B cell (primary cell): Measurements from ENCODE around the gene VEGFB. TPM values are rescaled to one million over a fixed set of nuclear protein-coding genes. Genes with fewer than 3 reads are reported as not detected.

Experiments used
- ATAC-seq: fragments of 200-7000 bp; cut with Tn5 transposase; one replicate; pipeline ENCODE4 v1.10.0; 2021; ENCODE audit warnings: low read depth, mild to moderate bottlenecking, moderate number of reproducible peaks, moderate library complexity
- CTCF ChIA-PET: fragments of 350-600 bp; sonication (Branson Sonifier 250); formaldehyde crosslinking; loops from one replicate; lab custom pipeline; 2021; ENCODE audit warnings: antibody characterized with exemption, inconsistent platforms; lab: Charles Lee
- POLR2A ChIA-PET: fragments of 350-600 bp; sonication (Branson Sonifier 250); formaldehyde crosslinking; loops from one replicate; lab custom pipeline; 2021; ENCODE audit warnings: antibody characterized with exemption; lab: Charles Lee
- DNase-seq: peaks from one replicate; pipeline ENCODE4 v3.0.0; 2013
- H2AFZ ChIP-seq: 2 replicates; pipeline ENCODE4 v1.6.1; 2012; ENCODE audit warnings: mild to moderate bottlenecking, low read depth, low read length; ENCODE audit not compliant: insufficient read depth, poor library complexity, severe bottlenecking
- H3K27ac ChIP-seq, 2 donors: 1 replicate in 1 of 2; 2 replicates in 1 of 2; pipeline ENCODE4 v1.5.1; 2012 to 2013; ENCODE audit warnings: low read length in 2 of 2, mild to moderate bottlenecking in 2 of 2, moderate library complexity in 1 of 2
- H3K27me3 ChIP-seq, 4 experiments: fragments of 200-600 bp in 1 of 4; sonication (generic) in 1 of 4; replicated peaks in 1 of 4; 1 replicate in 2 of 4; 2 replicates in 2 of 4; pipeline versions ENCODE4 v1.6.1 to v1.7.0; 2013 to 2016; ENCODE audit warnings: low read length in 3 of 4, mild to moderate bottlenecking in 2 of 4, mixed read lengths in 1 of 4, moderate library complexity in 1 of 4; ENCODE audit not compliant: insufficient read depth in 4 of 4, control insufficient read depth in 3 of 4; ENCODE audit errors: control extremely low read depth in 1 of 4
- H3K36me3 ChIP-seq, 2 experiments: replicated peaks in 1 of 2; 1 replicate in 1 of 2; 2 replicates in 1 of 2; pipeline versions ENCODE4 v1.6.1 to v1.7.1; 2013; ENCODE audit warnings: low read length in 1 of 2; ENCODE audit not compliant: insufficient read depth in 2 of 2, control insufficient read depth in 1 of 2; ENCODE audit errors: control extremely low read depth in 1 of 2, extremely low read depth in 1 of 2
- H3K4me1 ChIP-seq, 2 donors: fragments of 200-600 bp in 1 of 2; sonication (generic) in 1 of 2; 1 replicate in 1 of 2; 2 replicates in 1 of 2; pipeline versions ENCODE4 v1.5.1 to v1.6.1; 2013 to 2017; ENCODE audit warnings: low read length in 2 of 2; ENCODE audit not compliant: control insufficient read depth in 2 of 2, insufficient read depth in 2 of 2
- H3K4me2 ChIP-seq: replicated peaks from 2 replicates; pipeline ENCODE3; 2012; ENCODE audit warnings: mild to moderate bottlenecking, low read depth, low read length; ENCODE audit not compliant: poor library complexity, severe bottlenecking
- H3K4me3 ChIP-seq, 5 experiments: fragments of 200-600 bp in 1 of 5; sonication (generic) in 1 of 5; 1 replicate in 3 of 5; 2 replicates in 2 of 5; pipeline versions ENCODE4 v1.5.1 to v1.7.0; 2011 to 2016; ENCODE audit warnings: low read length in 4 of 5, mild to moderate bottlenecking in 4 of 5, low read depth in 2 of 5, control low read depth in 1 of 5, moderate library complexity in 1 of 5; ENCODE audit not compliant: insufficient read depth in 1 of 5; ENCODE audit errors: control extremely low read depth in 1 of 5, extremely low read depth in 1 of 5
- H3K79me2 ChIP-seq: fragments of 200-600 bp; sonication (generic); one replicate; pipeline ENCODE4 v1.6.0; 2016; ENCODE audit warnings: low read length; ENCODE audit not compliant: control insufficient read depth, insufficient read depth
- H3K9ac ChIP-seq: fragments of 200-600 bp; sonication (generic); 2 replicates; pipeline ENCODE4 v1.6.1; 2017; ENCODE audit warnings: mild to moderate bottlenecking, low read length, moderate library complexity
- H3K9me3 ChIP-seq, 3 donors: one replicate each; pipeline versions ENCODE4 v1.6.1 to v1.7.1; 2013; ENCODE audit warnings: low read length in 2 of 3; ENCODE audit not compliant: control insufficient read depth in 2 of 3, insufficient read depth in 1 of 3; ENCODE audit errors: control extremely low read depth in 1 of 3
- H4K20me1 ChIP-seq: 2 replicates; pipeline ENCODE4 v1.6.0; 2012; ENCODE audit warnings: mild to moderate bottlenecking, low read length; ENCODE audit not compliant: insufficient read depth, control insufficient read depth, poor library complexity, severe bottlenecking
- H3K27ac Mint-ChIP-seq: one replicate; pipeline ENCODE4 v1.8.0; 2021; ENCODE audit warnings: mixed read lengths
- H3K27me3 Mint-ChIP-seq: one replicate; pipeline ENCODE4 v1.8.0; 2021; ENCODE audit warnings: mixed read lengths
- H3K4me1 Mint-ChIP-seq: one replicate; pipeline ENCODE4 v1.8.0; 2021; ENCODE audit warnings: mixed read lengths
- H3K4me3 Mint-ChIP-seq: one replicate; pipeline ENCODE4 v1.8.0; 2021; ENCODE audit warnings: mixed read lengths
- H3K9me3 Mint-ChIP-seq: one replicate; pipeline ENCODE4 v1.8.0; 2022; ENCODE audit warnings: mixed read lengths; ENCODE audit not compliant: insufficient read depth
- CTCF ChIP-seq: fragments of 200-600 bp; IDR thresholded peaks from one replicate; pipeline ENCODE4 v1.8.0; 2022; ENCODE audit warnings: antibody characterized with exemption, mild to moderate bottlenecking
- EZH2 ChIP-seq: IDR thresholded peaks from 2 replicates; pipeline ENCODE4 v1.6.1; 2012; ENCODE audit warnings: borderline replicate concordance, low read depth, mild to moderate bottlenecking, moderate library complexity, low read length; ENCODE audit not compliant: insufficient read depth, poor library complexity, severe bottlenecking
- WGBS: methylation state at CpG from one replicate; pipeline ENCODE4 v1.1.5; 2013; ENCODE audit warnings: missing lambda C conversion rate; ENCODE audit not compliant: insufficient coverage; 5-methylcytosine and 5-hydroxymethylcytosine counted together
- intact Hi-C: fragments of 100-400 bp; cut with micrococcal nuclease; formaldehyde crosslinking; loops from one replicate; pipeline ENCODE4 v1.10.0; 2022
- polyA plus RNA-seq: library from polyadenylated mRNA; depleted of rRNA; stranded (reverse); fragments of >200 nt; gene quantifications from 2 replicates; pipeline ENCODE4 v1.2.3, GENCODE V29; 2012
- total RNA-seq, 2 donors: library from RNA; stranded (reverse); fragments of 120-200 nt in 1 of 2; gene quantifications; 1 replicate in 1 of 2; 2 replicates in 1 of 2; pipeline versions ENCODE4 v1.2.3 to v1.2.4, GENCODE V29; 2013 to 2022

The VEGFB gene
- total and polyA plus RNA-seq, 2 donors (not counting 1 experiment from before 2014, with no cell fraction given): 56.4 to 152 TPM

GRCh38 chr11:64276653-64277431 lies 42.5 kb downstream of the VEGFB start:
- ChIA-PET POLR2A (interaction anchor here (0.6 to 1.2 kb wide), 2 partner anchors 8 to 31 kb away, joined by 3 read pairs; no protein-coding TSS in a partner anchor), CTCF (interaction anchor here (0.7 to 2.1 kb wide), 5 partner anchors 24 to 72 kb away, joined by 3 to 10 read pairs (median 4); partner anchors contain the start of genes CATSPERZ and ESRRA)
- Histone ChIP-seq H3K9ac (no peak overlapping the region), H3K27ac (no peak overlapping the region), H4K20me1 (no peaks in the 10 kb centered on the region), H3K27me3 (no peaks in the 10 kb centered on the region), H3K4me3 (no peak overlapping the region), H3K9me3 (no peaks in the 10 kb centered on the region), H2AFZ (no peak overlapping the region), H3K4me2 (no peak overlapping the region), H3K4me1 (peaks cover 2 to 3% of the 10 kb centered on the region in 2 donors), H3K36me3 (peaks cover 0 to 13% of the 10 kb centered on the region in 2 experiments), H3K79me2 (peaks cover 3% of the 10 kb centered on the region)
- ATAC-seq (no peak), DNase-seq (no peak)
- 96% methylated on average over 13 of the region's 17 CpGs for WGBS
- no peak for TF ChIP-seq EZH2
- TF ChIP-seq CTCF: no peak
- intact Hi-C loops: no loop called here
- Mint-ChIP-seq H3K4me3 (no peak overlapping the region), H3K4me1 (peaks cover 2% of the 10 kb centered on the region), H3K27me3 (no peaks in the 10 kb centered on the region), H3K9me3 (no peaks in the 10 kb centered on the region), H3K27ac (no peak overlapping the region)
